Measurements from ENCODE around the gene RAD51D.

RAD51D gene

GRCh38 chr17:35076874-35077273 is 42.8 kb downstream of the RAD51D start:
- H3K9me3 ChIP-seq (ENCODE audit: insufficient read depth, low read length): no peaks in the 10 kb centered on the region
- no peaks in the 10 kb centered on the region for H3K27me3 ChIP-seq (ENCODE audit: low read depth, low read length)
- no peaks in the 10 kb centered on the region for H4K20me1 ChIP-seq (ENCODE audit: insufficient read depth, low read length)
- H3K36me3 ChIP-seq (replicated peaks; ENCODE audit: low read depth, low read length): peaks cover 5% of the 10 kb centered on the region
- H3K9ac ChIP-seq (ENCODE audit: low read length): no peak overlapping the region
- H3K4me1 ChIP-seq (ENCODE audit: low read length): peaks cover 40% of the 10 kb centered on the region
- H3K27ac ChIP-seq (ENCODE audit: low read length): no peak overlapping the region
- H3K4me3 ChIP-seq (ENCODE audit: low read length): no peak overlapping the region
- TF ChIP-seq EZH2phosphoT487 (IDR thresholded peaks at IDR 0.05; ENCODE audit: low read depth) (no peak), CTCF (IDR thresholded peaks at IDR 0.05; ENCODE audit: low read depth, low read length) (no peak)
- peaks cover 87% of the 10 kb centered on the region for H3K79me2 ChIP-seq (ENCODE audit: low read length)
- H2AFZ ChIP-seq (ENCODE audit: low read depth, low read length): no peak overlapping the region
- no peak overlapping the region for H3K4me2 ChIP-seq (ENCODE audit: low read length)

GRCh38 chr17:35074711-35075707 is 44.7 kb downstream of the RAD51D start:
- H4K20me1 ChIP-seq (ENCODE audit: insufficient read depth, low read length): no peaks in the 10 kb centered on the region
- H3K79me2 ChIP-seq (ENCODE audit: low read length): peaks cover 76% of the 10 kb centered on the region
- no peaks in the 10 kb centered on the region for H3K9me3 ChIP-seq (ENCODE audit: insufficient read depth, low read length)
- H3K27ac ChIP-seq (ENCODE audit: low read length): no peak overlapping the region
- H3K36me3 ChIP-seq (replicated peaks; ENCODE audit: low read depth, low read length): peaks cover 13% of the 10 kb centered on the region
- TF ChIP-seq CTCF (IDR thresholded peaks at IDR 0.05; ENCODE audit: low read depth, low read length) (no peak), EZH2phosphoT487 (IDR thresholded peaks at IDR 0.05; ENCODE audit: low read depth) (no peak)
- H3K4me2 ChIP-seq (ENCODE audit: low read length): no peak overlapping the region
- no peak overlapping the region for H2AFZ ChIP-seq (ENCODE audit: low read depth, low read length)
- peaks cover 27% of the 10 kb centered on the region for H3K4me1 ChIP-seq (ENCODE audit: low read length)
- H3K4me3 ChIP-seq (ENCODE audit: low read length): no peak overlapping the region
- no peaks in the 10 kb centered on the region for H3K27me3 ChIP-seq (ENCODE audit: low read depth, low read length)
- no peak overlapping the region for H3K9ac ChIP-seq (ENCODE audit: low read length)

GRCh38 chr17:35073991-35074627 is 45.6 kb downstream of the RAD51D start:
- Histone ChIP-seq H3K36me3 (replicated peaks; ENCODE audit: low read depth, low read length) (peaks cover 10% of the 10 kb centered on the region), H3K9ac (ENCODE audit: low read length) (no peak overlapping the region), H3K9me3 (ENCODE audit: insufficient read depth, low read length) (no peaks in the 10 kb centered on the region), H2AFZ (ENCODE audit: low read depth, low read length) (no peak overlapping the region), H4K20me1 (ENCODE audit: insufficient read depth, low read length) (no peaks in the 10 kb centered on the region), H3K27ac (ENCODE audit: low read length) (no peak overlapping the region), H3K27me3 (ENCODE audit: low read depth, low read length) (no peaks in the 10 kb centered on the region), H3K79me2 (ENCODE audit: low read length) (peaks cover 68% of the 10 kb centered on the region), H3K4me3 (ENCODE audit: low read length) (no peak overlapping the region), H3K4me1 (ENCODE audit: low read length) (peaks cover 30% of the 10 kb centered on the region), H3K4me2 (ENCODE audit: low read length) (no peak overlapping the region)
- TF ChIP-seq CTCF (IDR thresholded peaks at IDR 0.05; ENCODE audit: low read depth, low read length): no peak
- no peak for TF ChIP-seq EZH2phosphoT487 (IDR thresholded peaks at IDR 0.05; ENCODE audit: low read depth)

- Histone ChIP-seq H3K79me2 (ENCODE audit: low read length) (peaks cover 68% of the 10 kb centered on the region), H3K9ac (ENCODE audit: low read length) (no peak overlapping the region), H3K4me3 (ENCODE audit: low read length) (no peak overlapping the region), H3K4me1 (ENCODE audit: low read length) (peaks cover 39% of the 10 kb centered on the region), H2AFZ (ENCODE audit: low read depth, low read length) (no peak overlapping the region), H4K20me1 (ENCODE audit: insufficient read depth, low read length) (no peaks in the 10 kb centered on the region), H3K4me2 (ENCODE audit: low read length) (peak overlapping the region; percentile 7), H3K36me3 (replicated peaks; ENCODE audit: low read depth, low read length) (peaks cover 10% of the 10 kb centered on the region), H3K27me3 (ENCODE audit: low read depth, low read length) (no peaks in the 10 kb centered on the region), H3K27ac (ENCODE audit: low read length) (no peak overlapping the region), H3K9me3 (ENCODE audit: insufficient read depth, low read length) (no peaks in the 10 kb centered on the region)
- TF ChIP-seq CTCF (IDR thresholded peaks at IDR 0.05; ENCODE audit: low read depth, low read length) (no peak), EZH2phosphoT487 (IDR thresholded peaks at IDR 0.05; ENCODE audit: low read depth) (no peak)
Measured at GRCh38 chr17:35073183-35073790, 46.4 kb downstream of the RAD51D start.

All from OCI-LY3 (cell line).